Measurements from ENCODE around the gene GGNBP2.

Gene GGNBP2

GRCh38 chr17:36613155-36613554, 68.4 kb downstream of the GGNBP2 start:
- in situ Hi-C loops (cut with MboI; ENCODE audit: low sequenced_read_pairs, unreplicated experiment), result loop anchor here (25.0 kb wide), 1 partner anchor 624 kb away; no protein-coding TSS in a partner anchor
- TF ChIP-seq, protein P1, sequence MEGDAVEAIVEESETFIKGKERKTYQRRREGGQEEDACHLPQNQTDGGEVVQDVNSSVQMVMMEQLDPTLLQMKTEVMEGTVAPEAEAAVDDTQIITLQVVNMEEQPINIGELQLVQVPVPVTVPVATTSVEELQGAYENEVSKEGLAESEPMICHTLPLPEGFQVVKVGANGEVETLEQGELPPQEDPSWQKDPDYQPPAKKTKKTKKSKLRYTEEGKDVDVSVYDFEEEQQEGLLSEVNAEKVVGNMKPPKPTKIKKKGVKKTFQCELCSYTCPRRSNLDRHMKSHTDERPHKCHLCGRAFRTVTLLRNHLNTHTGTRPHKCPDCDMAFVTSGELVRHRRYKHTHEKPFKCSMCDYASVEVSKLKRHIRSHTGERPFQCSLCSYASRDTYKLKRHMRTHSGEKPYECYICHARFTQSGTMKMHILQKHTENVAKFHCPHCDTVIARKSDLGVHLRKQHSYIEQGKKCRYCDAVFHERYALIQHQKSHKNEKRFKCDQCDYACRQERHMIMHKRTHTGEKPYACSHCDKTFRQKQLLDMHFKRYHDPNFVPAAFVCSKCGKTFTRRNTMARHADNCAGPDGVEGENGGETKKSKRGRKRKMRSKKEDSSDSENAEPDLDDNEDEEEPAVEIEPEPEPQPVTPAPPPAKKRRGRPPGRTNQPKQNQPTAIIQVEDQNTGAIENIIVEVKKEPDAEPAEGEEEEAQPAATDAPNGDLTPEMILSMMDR (IDR thresholded peaks at IDR 0.05; ENCODE audit: borderline replicate concordance, control extremely low read depth, extremely low read depth, insufficient read depth, missing control alignments), result no peak
- DNase-seq (ENCODE audit: low spot score), result no peak

- in situ Hi-C loops (cut with MboI; ENCODE audit: low sequenced_read_pairs, unreplicated experiment), result loop anchor here (25.0 kb wide), 1 partner anchor 623 kb away; no protein-coding TSS in a partner anchor
- TF ChIP-seq, protein P1 (IDR thresholded peaks at IDR 0.05; ENCODE audit: borderline replicate concordance, control extremely low read depth, extremely low read depth, insufficient read depth, missing control alignments), result no peak
- DNase-seq (ENCODE audit: low spot score), result no peak
These were observed 69.4 kb downstream of the GGNBP2 start for GRCh38 chr17:36614081-36614480.

DNA sequence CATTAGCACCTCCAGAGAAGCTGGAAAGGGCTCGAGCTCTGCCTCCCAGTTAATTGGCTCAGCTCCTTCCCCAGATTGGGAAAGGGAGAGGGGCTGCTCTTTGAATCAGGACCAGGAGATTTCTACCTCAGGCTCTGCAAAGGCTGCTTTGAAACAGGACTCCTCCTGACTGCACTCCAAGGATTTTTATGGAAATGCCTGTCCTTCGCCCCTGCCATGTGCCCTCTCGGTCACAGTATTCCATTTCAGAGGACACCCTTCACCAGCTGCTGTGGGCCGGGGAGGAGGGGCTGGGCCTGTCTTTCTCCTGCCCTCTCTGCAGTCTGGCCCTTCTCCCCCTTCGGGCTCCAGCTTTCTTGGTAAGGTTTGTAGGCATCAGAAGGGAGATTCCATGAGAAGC, 70.2 kb downstream of the GGNBP2 start:
- TF ChIP-seq, protein P1 (IDR thresholded peaks at IDR 0.05; ENCODE audit: borderline replicate concordance, control extremely low read depth, extremely low read depth, insufficient read depth, missing control alignments), result no peak
- in situ Hi-C loops (cut with MboI; ENCODE audit: low sequenced_read_pairs, unreplicated experiment), result loop anchor here (25.0 kb wide), 1 partner anchor 622 kb away; no protein-coding TSS in a partner anchor
- no peak for DNase-seq (ENCODE audit: low spot score)

DNA sequence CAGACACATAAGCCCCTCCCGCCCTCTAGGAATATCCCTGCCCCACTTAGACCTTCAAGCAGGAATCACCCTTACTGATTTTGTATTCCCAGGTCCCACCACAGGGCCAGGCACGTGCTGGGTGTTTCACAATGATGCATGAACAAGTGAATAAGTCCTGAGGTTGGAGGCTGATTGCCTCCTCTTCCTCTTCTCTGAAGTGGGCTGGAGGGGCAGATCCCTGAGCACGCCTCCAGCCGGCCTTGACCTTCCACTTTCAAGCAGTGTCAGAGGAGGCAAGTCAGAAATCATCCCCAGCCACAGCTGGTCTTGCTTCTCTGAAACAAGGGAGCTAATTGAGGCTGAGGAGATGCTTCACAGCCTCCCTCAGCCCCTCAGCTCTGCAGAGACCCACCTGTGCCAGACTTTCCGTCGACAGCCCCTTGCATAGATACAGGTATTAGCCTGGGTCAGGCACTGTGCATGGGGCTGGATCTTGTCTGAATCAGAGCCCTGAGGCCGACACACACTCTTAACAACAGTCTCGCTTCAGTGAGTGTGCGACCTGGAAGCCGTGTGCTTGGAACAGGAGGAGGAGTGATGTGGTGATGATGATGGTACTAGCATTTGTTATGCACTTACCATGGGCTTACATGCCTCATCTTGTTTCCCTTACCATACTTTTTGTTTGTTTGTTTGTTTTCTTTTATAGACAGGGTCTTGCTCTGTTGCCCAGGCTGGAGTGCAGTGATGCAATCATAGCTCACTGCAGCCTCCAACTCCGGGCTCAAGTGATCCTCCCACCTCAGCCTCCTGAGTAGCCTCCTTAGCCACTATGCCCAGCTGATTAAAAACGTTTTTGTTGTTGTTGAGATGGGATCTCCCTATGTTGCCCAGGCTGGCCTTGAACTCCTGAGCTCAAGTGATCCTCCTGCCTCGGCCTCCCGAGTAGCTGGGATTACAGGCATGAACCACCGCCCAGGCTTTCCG, 71.6 kb downstream of the GGNBP2 start:
- in situ Hi-C loops (cut with MboI; ENCODE audit: low sequenced_read_pairs, unreplicated experiment), result loop anchor here (25.0 kb wide), 1 partner anchor 621 kb away; no protein-coding TSS in a partner anchor
- TF ChIP-seq, protein P1 (IDR thresholded peaks at IDR 0.05; ENCODE audit: borderline replicate concordance, control extremely low read depth, extremely low read depth, insufficient read depth, missing control alignments), result no peak
- DNase-seq (ENCODE audit: low spot score), result no peak

GRCh38 chr17:36617773-36618172, 73.1 kb downstream of the GGNBP2 start:
- in situ Hi-C loops (cut with MboI; ENCODE audit: low sequenced_read_pairs, unreplicated experiment), result loop anchor here (25.0 kb wide), 1 partner anchor 620 kb away; no protein-coding TSS in a partner anchor
- DNase-seq (ENCODE audit: low spot score), result no peak

GRCh38 chr17:36623281-36623680, 78.6 kb downstream of the GGNBP2 start:
- TF ChIP-seq, protein P1 (IDR thresholded peaks at IDR 0.05; ENCODE audit: borderline replicate concordance, control extremely low read depth, extremely low read depth, insufficient read depth, missing control alignments), result no peak
- in situ Hi-C loops (cut with MboI; ENCODE audit: low sequenced_read_pairs, unreplicated experiment), result loop anchor here (25.0 kb wide), 1 partner anchor 614 kb away; no protein-coding TSS in a partner anchor
- no peak for DNase-seq (ENCODE audit: low spot score)

More at GRCh38 chr17:36617773-36618172, 73.1 kb downstream of the GGNBP2 start:
- TF ChIP-seq, protein P1 (IDR thresholded peaks at IDR 0.05; ENCODE audit: borderline replicate concordance, control extremely low read depth, extremely low read depth, insufficient read depth, missing control alignments), result no peak

All from GM13976 (cell line).